Epithelial cell of esophagus (primary cell): ENCODE measurements around the gene UBE2D2.

ENCODE experiments used
- DNase-seq: peaks from one replicate; pipeline ENCODE4 v3.0.0; 2010; ENCODE audit warnings: low read depth
- H3K4me3 ChIP-seq: 2 replicates; pipeline ENCODE4 v1.5.1; 2011; ENCODE audit warnings: mild to moderate bottlenecking, low read length, control low read depth
- CTCF ChIP-seq: IDR thresholded peaks from 2 replicates; pipeline ENCODE4 v1.5.1; 2011; ENCODE audit warnings: low read depth, mild to moderate bottlenecking, low read length, control low read depth, inconsistent platforms; ENCODE audit not compliant: insufficient read depth; ENCODE audit errors: missing control alignments

The UBE2D2 gene

GRCh38 chr5:139554264-139554663 is 6.9 kb upstream of the UBE2D2 start:
- no peak for DNase-seq

DNA sequence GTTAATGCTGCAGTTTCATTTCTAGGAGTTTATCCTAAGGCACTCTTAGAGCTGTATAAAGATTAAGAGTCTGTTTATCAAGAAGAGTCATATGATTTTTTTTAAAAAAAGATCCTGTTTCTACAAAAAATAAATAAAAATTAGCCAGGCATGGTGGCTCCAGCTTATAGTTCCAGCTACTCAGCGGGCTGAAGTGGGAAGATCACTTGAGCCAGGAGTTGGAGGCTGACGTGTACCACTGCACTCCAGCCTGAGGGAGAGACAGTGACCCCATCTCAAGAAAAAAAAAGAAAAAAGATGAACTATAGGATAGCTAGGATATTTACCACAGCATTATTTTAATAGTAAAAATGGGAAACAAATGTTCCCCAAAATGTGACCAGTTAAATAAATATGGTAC is 3.3 kb upstream of the UBE2D2 start:
- H3K4me3 ChIP-seq: no peak overlapping the region
- no peak for TF ChIP-seq CTCF
- no peak for DNase-seq

More at GRCh38 chr5:139554264-139554663, 6.9 kb upstream of the UBE2D2 start:
- H3K4me3 ChIP-seq: no peak overlapping the region
- no peak for TF ChIP-seq CTCF

GRCh38 chr5:139561655-139562451 is 714 bp downstream of the UBE2D2 start:
- no peak for TF ChIP-seq CTCF
- peak; percentile 44 for DNase-seq
- H3K4me3 ChIP-seq: peak overlapping the region; percentile 75

DNA sequence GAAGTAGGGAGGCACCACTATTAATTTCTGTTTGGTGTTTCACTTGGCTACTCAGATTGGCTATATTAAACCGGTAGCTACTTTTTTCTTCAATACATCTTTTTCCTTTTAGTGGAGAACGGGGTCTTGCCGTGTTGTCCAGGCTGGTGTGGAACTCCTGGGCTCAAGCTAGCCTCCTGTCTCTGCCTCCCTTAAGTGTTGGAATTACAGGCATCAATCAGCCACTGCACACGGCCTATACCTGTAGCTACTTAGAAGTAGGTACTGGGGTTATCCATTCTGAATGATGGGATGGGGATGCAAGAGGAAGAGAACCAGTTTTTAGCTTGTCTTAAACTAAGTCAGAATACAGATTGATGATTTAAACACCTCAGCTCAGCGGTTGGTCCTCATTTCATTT is 1.7 kb downstream of the UBE2D2 start:
- no peak for TF ChIP-seq CTCF
- DNase-seq: peak; percentile 27
- H3K4me3 ChIP-seq: peak overlapping the region; percentile 75

DNA sequence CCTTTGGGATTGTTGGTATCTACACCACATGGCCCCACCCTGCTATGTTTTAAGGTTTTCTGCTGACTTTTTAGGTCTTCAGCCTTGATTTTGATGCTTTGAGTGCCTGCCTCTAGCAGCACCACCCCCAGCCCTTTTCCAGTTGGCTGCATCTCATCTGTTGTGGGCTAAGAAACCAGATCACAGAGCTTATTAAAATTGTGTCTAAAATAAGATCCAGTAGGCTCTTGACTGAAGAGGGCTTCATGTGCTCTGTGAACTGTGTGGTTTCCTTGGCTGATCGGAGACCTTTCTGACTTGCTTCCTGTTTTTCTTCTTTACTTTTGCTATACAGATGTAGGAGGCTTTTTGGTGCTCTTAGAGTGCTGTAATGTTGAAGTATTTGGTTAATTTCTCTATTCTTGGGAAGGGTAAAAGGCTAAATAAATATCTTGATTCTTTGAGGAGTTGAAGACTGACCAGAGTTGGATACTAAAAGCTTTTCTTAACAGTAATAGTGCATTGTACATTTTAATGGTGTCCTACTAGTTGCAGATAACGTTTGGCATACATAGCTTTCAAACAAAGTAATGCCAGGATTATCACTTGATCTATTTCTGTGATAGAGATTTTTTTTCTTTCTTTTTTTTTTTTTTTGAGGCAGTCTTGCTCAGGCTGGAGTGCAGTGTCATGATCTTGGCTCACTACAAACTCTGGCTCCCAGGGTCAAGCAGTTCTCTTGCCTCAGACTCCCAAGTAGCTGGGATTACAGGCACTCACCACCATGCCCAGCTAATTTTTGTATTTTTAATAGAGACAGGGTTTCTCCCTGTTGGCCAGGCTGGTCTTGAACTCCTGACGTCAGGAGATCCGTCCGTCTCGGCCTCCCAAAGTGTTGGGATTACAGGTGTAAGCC is 4.5 kb downstream of the UBE2D2 start:
- H3K4me3 ChIP-seq: no peak overlapping the region
- DNase-seq: no peak

DNA sequence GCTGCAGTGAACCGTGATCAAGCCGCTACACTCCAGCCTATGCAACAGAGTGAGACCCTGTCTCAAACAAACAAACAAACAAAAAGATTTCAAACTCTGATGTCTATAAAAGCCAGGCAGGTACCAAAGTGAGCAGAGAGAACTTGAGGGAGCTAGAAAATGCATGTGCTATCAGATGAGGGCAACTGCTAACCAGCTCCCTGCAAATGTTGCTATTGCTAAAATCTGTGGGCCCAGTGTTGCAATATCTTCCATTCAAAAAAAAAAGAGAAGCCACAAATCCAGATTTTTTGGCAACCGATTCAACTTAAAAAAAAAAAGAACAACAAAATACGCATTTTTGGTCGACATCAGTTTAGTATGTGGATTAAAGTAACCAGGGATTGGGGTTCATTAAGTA is 5.5 kb downstream of the UBE2D2 start:
- no peak for TF ChIP-seq CTCF
- H3K4me3 ChIP-seq: no peak overlapping the region
- no peak for DNase-seq

More for the DNA sequence above, 4.5 kb downstream of the UBE2D2 start:
- TF ChIP-seq CTCF: no peak
